ENCODE measurements around the gene TRDMT1. TPM values are rescaled to one million over a fixed set of nuclear protein-coding genes. Genes with fewer than 3 reads are reported as not detected.
A peak's percentile ranks its signal among the peaks of the same experiment; 100 is the strongest.

The TRDMT1 gene
- total and polyA plus RNA-seq, 3 experiments from 2014 or later: 7.3 to 9.8 (median 8.3) TPM

DNA sequence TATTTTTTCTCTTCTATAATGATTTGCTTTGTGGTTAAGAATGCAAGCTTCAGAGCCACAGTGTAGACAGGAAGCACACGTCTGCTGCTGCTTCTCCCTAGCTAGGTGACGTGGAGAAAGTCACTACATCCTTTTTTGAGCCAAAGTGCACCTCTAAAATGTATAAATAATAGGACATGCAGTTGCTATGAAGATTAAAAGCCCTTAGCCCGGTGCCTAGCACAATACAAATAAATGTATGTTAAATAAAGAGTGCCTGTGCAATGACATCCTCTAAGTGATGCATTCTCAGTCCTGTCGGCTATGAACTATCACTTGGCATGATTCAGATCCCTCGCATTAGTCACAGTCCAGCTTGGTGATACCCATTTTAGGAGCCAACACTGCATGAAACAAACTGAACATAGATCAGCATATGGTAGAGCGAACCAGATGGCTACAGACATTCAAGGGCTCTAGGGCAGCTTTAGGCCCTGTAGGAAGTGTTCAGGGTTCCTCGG lies 4.8 kb upstream of the TRDMT1 start:
- DNase-seq: peak in 4 of 5 donors; percentile 21 to 77 (median 69)
- Mint-ChIP-seq H3K27me3 (no peaks in the 10 kb centered on the region), H3K27ac (peak overlapping the region; percentile 89 to 98 (median 94)), H3K36me3 (peaks cover 0 to 4% (median 0%) of the 10 kb centered on the region in 3 donors), H3K4me3 (peak overlapping the region; percentile 3 to 51 (median 11)), H3K4me1 (peaks cover 17 to 44% (median 24%) of the 10 kb centered on the region in 3 donors), H3K9me3 (no peaks in the 10 kb centered on the region)
- Histone ChIP-seq H3K4me1 (ENCODE audit: insufficient read depth, low read length) (peaks cover 26% of the 10 kb centered on the region), H3K9me3 (ENCODE audit: low read length) (no peaks in the 10 kb centered on the region), H3K36me3 (ENCODE audit: insufficient read depth, low read length) (no peaks in the 10 kb centered on the region), H3K4me3 (ENCODE audit: low read length) (no peak overlapping the region), H3K27ac (ENCODE audit: low read depth, low read length) (peak overlapping the region; percentile 62), H3K27me3 (ENCODE audit: insufficient read depth, low read length, poor library complexity, severe bottlenecking) (no peaks in the 10 kb centered on the region)
- POLR2A ChIA-PET: interaction anchor here (0.9 to 3.9 kb wide), 3 partner anchors 9 to 22 kb away, joined by 3 to 44 read pairs (median 3); partner anchors contain the start of gene VIM
- CTCF ChIA-PET: interaction anchor here (1.2 to 3.3 kb wide), 5 partner anchors 10 to 27 kb away, joined by 6 to 36 read pairs (median 7); partner anchors contain the start of gene VIM

DNA sequence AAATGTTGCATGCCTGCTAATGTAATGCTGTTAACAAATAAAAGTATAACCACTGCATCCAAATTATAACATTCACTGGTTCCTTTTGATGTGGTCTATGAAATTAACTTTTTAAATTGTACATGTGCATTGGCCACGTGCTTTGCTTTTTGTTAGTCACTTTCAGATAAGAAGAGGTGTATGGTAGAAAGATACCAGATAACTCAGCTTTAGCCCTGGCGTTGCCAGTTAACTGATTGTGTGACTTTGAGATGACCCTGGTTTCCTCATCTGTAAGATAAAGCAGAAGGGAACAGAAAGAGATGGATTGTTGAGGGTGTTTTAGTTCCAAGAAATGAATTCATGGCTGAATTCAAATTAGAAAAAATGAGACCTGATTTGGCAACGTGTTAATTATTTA lies 1.9 kb upstream of the TRDMT1 start:
- H3K9me3 ChIP-seq (ENCODE audit: low read length): no peaks in the 10 kb centered on the region
- no peak for DNase-seq
- POLR2A ChIA-PET: interaction anchor here (1.2 kb wide), 1 partner anchor 26 kb away, joined by 3 read pairs; no protein-coding TSS in a partner anchor
- no peaks in the 10 kb centered on the region for H3K36me3 ChIP-seq (ENCODE audit: insufficient read depth, low read length)
- Mint-ChIP-seq H3K27me3 (no peaks in the 10 kb centered on the region), H3K36me3 (peaks cover 0 to 10% (median 0%) of the 10 kb centered on the region in 3 donors), H3K4me3 (no peak overlapping the region), H3K9me3 (no peaks in the 10 kb centered on the region), H3K27ac (peak overlapping the region in 1 of 8 donors; percentile 100), H3K4me1 (peaks cover 36 to 61% (median 47%) of the 10 kb centered on the region in 3 donors)
- no peak overlapping the region for H3K27ac ChIP-seq (ENCODE audit: low read depth, low read length)
- CTCF ChIA-PET: interaction anchor here (5.3 kb wide), 1 partner anchor 25 kb away, joined by 71 read pairs; the partner anchor contains the start of gene VIM
- peaks cover 29% of the 10 kb centered on the region for H3K4me1 ChIP-seq (ENCODE audit: insufficient read depth, low read length)
- H3K27me3 ChIP-seq (ENCODE audit: insufficient read depth, low read length, poor library complexity, severe bottlenecking): no peaks in the 10 kb centered on the region
- H3K4me3 ChIP-seq (ENCODE audit: low read length): no peak overlapping the region

GRCh38 chr10:17202999-17203398 lies 1.5 kb upstream of the TRDMT1 start:
- POLR2A ChIA-PET: interaction anchor here (1.2 kb wide), 1 partner anchor 27 kb away, joined by 3 read pairs; no protein-coding TSS in a partner anchor
- Mint-ChIP-seq H3K4me3 (peak overlapping the region in 1 of 7 donors; percentile 99), H3K27ac (peak overlapping the region in 4 of 8 donors; percentile 66 to 100 (median 86)), H3K9me3 (no peaks in the 10 kb centered on the region), H3K27me3 (no peaks in the 10 kb centered on the region), H3K4me1 (peaks cover 36 to 60% (median 50%) of the 10 kb centered on the region in 3 donors), H3K36me3 (peaks cover 0 to 10% (median 0%) of the 10 kb centered on the region in 3 donors)
- Histone ChIP-seq H3K27me3 (ENCODE audit: insufficient read depth, low read length, poor library complexity, severe bottlenecking) (no peaks in the 10 kb centered on the region), H3K4me3 (ENCODE audit: low read length) (no peak overlapping the region), H3K9me3 (ENCODE audit: low read length) (no peaks in the 10 kb centered on the region), H3K4me1 (ENCODE audit: insufficient read depth, low read length) (peaks cover 29% of the 10 kb centered on the region), H3K27ac (ENCODE audit: low read depth, low read length) (no peak overlapping the region), H3K36me3 (ENCODE audit: insufficient read depth, low read length) (no peaks in the 10 kb centered on the region)
- CTCF ChIA-PET: interaction anchor here (5.3 kb wide), 1 partner anchor 26 kb away, joined by 71 read pairs; the partner anchor contains the start of gene VIM
- no peak for DNase-seq

DNA sequence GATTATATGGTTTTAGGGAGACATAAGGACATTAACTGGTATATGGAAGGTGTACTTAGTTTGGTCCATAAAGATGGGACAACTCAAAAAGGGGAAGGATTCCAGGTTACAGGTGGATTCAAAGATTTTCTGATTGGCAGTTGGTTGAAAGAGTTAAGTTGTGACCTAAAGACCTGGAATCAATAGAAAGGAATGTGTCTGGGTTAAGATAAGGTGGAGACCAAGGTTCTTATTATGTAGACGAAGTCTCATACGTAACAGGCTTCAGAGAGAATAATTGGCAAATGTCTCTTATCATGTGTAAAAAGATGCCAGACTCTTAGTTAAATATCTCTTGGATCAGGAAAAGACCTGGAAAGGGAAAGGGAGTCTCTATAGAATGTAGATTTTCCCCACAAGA lies 1.0 kb upstream of the TRDMT1 start:
- peak overlapping the region in 6 of 8 donors; percentile 53 to 100 (median 98) for H3K27ac Mint-ChIP-seq
- H3K36me3 ChIP-seq (ENCODE audit: insufficient read depth, low read length): no peaks in the 10 kb centered on the region
- no peak for DNase-seq
- H3K9me3 Mint-ChIP-seq: no peaks in the 10 kb centered on the region
- no peaks in the 10 kb centered on the region for H3K27me3 Mint-ChIP-seq
- peaks cover 0 to 10% (median 0%) of the 10 kb centered on the region in 3 donors for H3K36me3 Mint-ChIP-seq
- H3K27ac ChIP-seq (ENCODE audit: low read depth, low read length): no peak overlapping the region
- peaks cover 29% of the 10 kb centered on the region for H3K4me1 ChIP-seq (ENCODE audit: insufficient read depth, low read length)
- CTCF ChIA-PET: interaction anchor here (0.7 to 5.3 kb wide), 3 partner anchors 16 to 26 kb away, joined by 3 to 71 read pairs (median 4); partner anchors contain the start of gene VIM
- peak overlapping the region in 6 of 7 donors; percentile 24 to 99 (median 46) for H3K4me3 Mint-ChIP-seq
- POLR2A ChIA-PET: interaction anchor here (2.3 kb wide), 1 partner anchor 27 kb away, joined by 67 read pairs; the partner anchor contains the start of gene VIM
- no peak overlapping the region for H3K4me3 ChIP-seq (ENCODE audit: low read length)
- no peaks in the 10 kb centered on the region for H3K9me3 ChIP-seq (ENCODE audit: low read length)
- no peaks in the 10 kb centered on the region for H3K27me3 ChIP-seq (ENCODE audit: insufficient read depth, low read length, poor library complexity, severe bottlenecking)
- H3K4me1 Mint-ChIP-seq: peaks cover 36 to 59% (median 50%) of the 10 kb centered on the region in 3 donors

GRCh38 chr10:17201794-17202116 lies 283 bp upstream of the TRDMT1 start:
- ChIA-PET POLR2A (interaction anchor here (0.7 to 2.3 kb wide), 3 partner anchors 25 to 384 kb away, joined by 3 to 67 read pairs (median 3); partner anchors contain the start of gene VIM), CTCF (interaction anchor here (0.7 to 5.3 kb wide), 6 partner anchors 10 to 357 kb away, joined by 3 to 71 read pairs (median 6); partner anchors contain the start of gene VIM)
- no peak for DNase-seq
- no peaks in the 10 kb centered on the region for H3K36me3 ChIP-seq (ENCODE audit: insufficient read depth, low read length)
- peaks cover 33 to 53% (median 50%) of the 10 kb centered on the region in 3 donors for H3K4me1 Mint-ChIP-seq
- H3K27me3 Mint-ChIP-seq: no peaks in the 10 kb centered on the region
- peak overlapping the region; percentile 89 to 99 (median 93) for H3K4me3 Mint-ChIP-seq
- no peaks in the 10 kb centered on the region for H3K27me3 ChIP-seq (ENCODE audit: insufficient read depth, low read length, poor library complexity, severe bottlenecking)
- no peaks in the 10 kb centered on the region for H3K9me3 Mint-ChIP-seq
- no peaks in the 10 kb centered on the region for H3K9me3 ChIP-seq (ENCODE audit: low read length)
- peak overlapping the region; percentile 96 to 100 (median 98) for H3K27ac Mint-ChIP-seq
- peak overlapping the region; percentile 95 for H3K27ac ChIP-seq (ENCODE audit: low read depth, low read length)
- peaks cover 0 to 10% (median 0%) of the 10 kb centered on the region in 3 donors for H3K36me3 Mint-ChIP-seq
- H3K4me3 ChIP-seq (ENCODE audit: low read length): peak overlapping the region; percentile 90
- peaks cover 27% of the 10 kb centered on the region for H3K4me1 ChIP-seq (ENCODE audit: insufficient read depth, low read length)

DNA sequence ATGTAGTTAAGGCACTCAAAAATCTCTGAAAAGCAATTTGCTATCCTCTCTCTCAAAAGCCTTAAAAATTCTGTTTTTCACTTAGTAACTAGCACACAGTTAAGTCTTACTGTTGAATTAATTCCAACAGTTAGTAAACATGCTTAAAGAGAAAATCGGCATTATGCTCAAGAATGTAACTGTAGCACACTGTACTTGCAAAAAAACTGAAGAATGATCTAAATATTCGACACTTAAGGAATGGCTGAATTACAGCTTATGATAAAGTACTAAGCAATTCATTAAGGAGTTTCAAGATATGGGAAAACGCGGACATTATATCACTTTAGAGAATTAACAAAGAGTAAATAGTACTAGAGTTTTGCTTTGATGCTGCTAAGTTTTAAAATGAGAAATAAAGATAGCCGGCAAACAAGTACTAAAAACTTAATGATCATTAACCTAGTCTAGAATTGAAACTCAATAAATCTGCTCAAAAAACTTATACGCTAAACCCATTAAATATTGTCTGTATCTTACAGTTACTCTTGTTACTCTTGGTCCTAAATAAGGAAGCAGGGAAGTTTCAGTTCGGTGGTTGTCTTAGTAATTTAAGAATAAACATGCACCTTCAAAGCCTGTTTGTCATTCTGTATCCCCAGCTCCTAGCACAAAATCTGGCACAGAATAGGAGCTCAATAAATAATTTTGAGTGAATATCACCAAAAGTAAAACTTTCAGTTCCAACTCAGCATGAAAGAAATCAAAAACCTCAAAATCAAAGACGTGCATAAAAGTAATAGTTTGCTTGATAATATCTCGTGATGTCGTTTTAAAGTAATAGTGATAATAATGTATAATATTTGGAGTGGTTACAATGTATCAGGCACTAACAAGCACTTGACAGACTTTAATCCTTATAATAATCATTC lies 1.2 kb downstream of the TRDMT1 start:
- peak overlapping the region; percentile 90 for H3K4me3 ChIP-seq (ENCODE audit: low read length)
- DNase-seq: no peak
- H3K9me3 Mint-ChIP-seq: no peaks in the 10 kb centered on the region
- peak overlapping the region; percentile 89 to 99 (median 93) for H3K4me3 Mint-ChIP-seq
- peaks cover 26 to 44% (median 41%) of the 10 kb centered on the region in 3 donors for H3K4me1 Mint-ChIP-seq
- H3K4me1 ChIP-seq (ENCODE audit: insufficient read depth, low read length): peaks cover 13% of the 10 kb centered on the region
- ChIA-PET POLR2A (interaction anchor here (0.6 to 2.3 kb wide), 4 partner anchors 30 to 331 kb away, joined by 3 to 67 read pairs (median 5); partner anchors contain the start of gene VIM), CTCF (interaction anchor here (0.9 to 5.3 kb wide), 8 partner anchors 11 to 358 kb away, joined by 3 to 71 read pairs (median 4); partner anchors contain the start of gene VIM)
- H3K27ac ChIP-seq (ENCODE audit: low read depth, low read length): peak overlapping the region; percentile 95
- H3K27ac Mint-ChIP-seq: peak overlapping the region; percentile 96 to 100 (median 98)
- no peaks in the 10 kb centered on the region for H3K27me3 Mint-ChIP-seq
- H3K27me3 ChIP-seq (ENCODE audit: insufficient read depth, low read length, poor library complexity, severe bottlenecking): no peaks in the 10 kb centered on the region
- no peaks in the 10 kb centered on the region for H3K9me3 ChIP-seq (ENCODE audit: low read length)
- no peaks in the 10 kb centered on the region for H3K36me3 ChIP-seq (ENCODE audit: insufficient read depth, low read length)
- H3K36me3 Mint-ChIP-seq: peaks cover 0 to 10% (median 0%) of the 10 kb centered on the region in 3 donors

DNA sequence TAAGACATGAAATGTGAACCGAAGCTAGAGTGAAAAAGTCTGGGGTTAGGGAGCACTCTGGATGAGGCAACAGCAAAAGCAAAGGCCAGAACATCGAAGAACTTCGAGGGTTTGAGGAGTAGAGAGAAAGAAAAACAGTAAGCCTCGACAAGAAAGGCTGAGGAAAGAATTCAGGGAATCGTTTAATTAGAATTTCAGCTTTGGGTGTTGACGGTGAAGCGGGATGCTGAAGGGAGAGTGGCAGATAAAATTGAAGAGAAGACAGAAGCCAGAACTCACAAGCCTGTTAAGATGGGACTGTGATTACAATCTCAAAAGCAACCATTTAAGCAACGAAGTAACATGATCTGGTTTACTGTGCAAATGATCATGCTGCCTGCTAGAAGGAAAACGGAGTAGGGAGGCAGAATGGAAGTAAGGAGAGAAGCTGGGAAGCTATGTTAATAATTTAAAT lies 2.1 kb downstream of the TRDMT1 start:
- ChIA-PET CTCF (interaction anchor here (1.2 to 5.3 kb wide), 2 partner anchors 18 to 29 kb away, joined by 3 to 71 read pairs; partner anchors contain the start of gene VIM), POLR2A (no interaction called here)
- H3K27me3 ChIP-seq (ENCODE audit: insufficient read depth, low read length, poor library complexity, severe bottlenecking): no peaks in the 10 kb centered on the region
- H3K4me1 ChIP-seq (ENCODE audit: insufficient read depth, low read length): peaks cover 10% of the 10 kb centered on the region
- Mint-ChIP-seq H3K4me1 (peaks cover 24 to 41% (median 40%) of the 10 kb centered on the region in 3 donors), H3K4me3 (peak overlapping the region in 5 of 7 donors; percentile 13 to 85 (median 44)), H3K27ac (peak overlapping the region; percentile 2 to 100 (median 68)), H3K9me3 (no peaks in the 10 kb centered on the region), H3K36me3 (peaks cover 0 to 10% (median 0%) of the 10 kb centered on the region in 3 donors), H3K27me3 (no peaks in the 10 kb centered on the region)
- no peak overlapping the region for H3K27ac ChIP-seq (ENCODE audit: low read depth, low read length)
- DNase-seq: no peak
- no peak overlapping the region for H3K4me3 ChIP-seq (ENCODE audit: low read length)
- H3K9me3 ChIP-seq (ENCODE audit: low read length): no peaks in the 10 kb centered on the region
- H3K36me3 ChIP-seq (ENCODE audit: insufficient read depth, low read length): no peaks in the 10 kb centered on the region
